Transverse colon (tissue), 4 donors: ENCODE data around the gene NADK2. TPM values are rescaled to one million over a fixed set of nuclear protein-coding genes. Genes with fewer than 3 reads are reported as not detected.

Source experiments
- DNase-seq: peaks from one replicate; pipeline ENCODE4 v3.0.0-alpha.2; 2019
- H3K27ac ChIP-seq, 4 donors: fragments of 200-600 bp; sonication (generic); 2 replicates each; pipeline ENCODE4 v1.5.1; 2016 to 2018; ENCODE audit warnings: inconsistent platforms in 4 of 4
- H3K27me3 ChIP-seq: fragments of 200-600 bp; sonication (generic); 2 replicates; pipeline ENCODE4 v1.5.1; 2017; ENCODE audit warnings: inconsistent platforms
- H3K36me3 ChIP-seq, 4 donors: fragments of 200-600 bp; sonication (generic); 2 replicates each; pipeline ENCODE4 v1.5.1; 2017 to 2019; ENCODE audit warnings: inconsistent platforms in 4 of 4
- H3K4me1 ChIP-seq, 4 donors: fragments of 200-600 bp; sonication (generic); 2 replicates each; pipeline ENCODE4 v1.5.1; 2017 to 2020; ENCODE audit warnings: inconsistent platforms in 4 of 4
- H3K4me3 ChIP-seq, 4 donors: fragments of 200-600 bp; sonication (generic); 1 replicate in 1 of 4; 2 replicates in 3 of 4; pipeline versions ENCODE4 v1.5.1 to v1.6.1; 2017 to 2019; ENCODE audit warnings: inconsistent platforms in 4 of 4
- H3K9me3 ChIP-seq, 2 donors: fragments of 200-600 bp; sonication (generic); 2 replicates each; pipeline ENCODE4 v1.5.1; 2017 to 2019; ENCODE audit warnings: inconsistent platforms in 2 of 2
- CTCF ChIP-seq, 5 experiments: fragments of 200-600 bp in 3 of 5; fragments of 450-650 bp in 2 of 5; sonication (generic) in 3 of 5; IDR thresholded peaks; 1 replicate in 2 of 5; 2 replicates in 3 of 5; pipeline ENCODE4 v1.5.1; 2016 to 2017; ENCODE audit warnings: antibody characterized with exemption in 5 of 5, inconsistent platforms in 3 of 5, mild to moderate bottlenecking in 2 of 5, moderate library complexity in 1 of 5
- EP300 ChIP-seq: sonication (generic); formaldehyde crosslinking; IDR thresholded peaks from one replicate; pipeline ENCODE4 v1.6.1; 2017; ENCODE audit warnings: antibody characterized with exemption, low read depth
- POLR2A ChIP-seq: fragments of 450-650 bp; IDR thresholded peaks from one replicate; pipeline ENCODE4 v1.6.1; 2016; ENCODE audit warnings: antibody characterized with exemption, mild to moderate bottlenecking, moderate library complexity
- POLR2AphosphoS5 ChIP-seq, 3 donors: sonication (generic); formaldehyde crosslinking; IDR thresholded peaks; one replicate each; pipeline ENCODE4 v1.6.1; 2016; ENCODE audit warnings: antibody characterized with exemption in 3 of 3
- WGBS, 2 donors: methylation state at CpG; one replicate each; pipeline ENCODE4 v1.1.5; 2018; ENCODE audit warnings: low coverage in 1 of 2; 5-methylcytosine and 5-hydroxymethylcytosine counted together
- in situ Hi-C, 4 donors: fragments of 200-750 bp; cut with MboI; loops; one replicate each; pipeline versions ENCODE4 v1.15.0 to v1.15.1; 2017; ENCODE audit warnings: low sequenced_read_pairs in 3 of 4, low pct_ligation_motif_present in 1 of 4, low pct_unique_long_range_greater_than_20kb in 1 of 4
- intact Hi-C: fragments of 100-400 bp; cut with DNase I; formaldehyde crosslinking; loops from one replicate; pipeline ENCODE4 v1.15.1; 2023; ENCODE audit warnings: low total_unique reads
- total RNA-seq, 4 donors: library from RNA; depleted of rRNA; stranded (reverse); fragments of >200 nt; gene quantifications; one replicate each; pipeline ENCODE4 v1.1.0, GENCODE V29; 2016

The NADK2 gene
- total RNA-seq, 4 donors from 2014 or later = 14.6 to 31.4 (median 22.4) TPM

- TF ChIP-seq EP300 (no peak), POLR2AphosphoS5 (IDR thresholded peaks at IDR 0.05) (no peak), CTCF (IDR thresholded peaks at IDR 0.05) (no peak), POLR2A (no peak)
- WGBS, 2 donors = 60 to 81% methylated on average over 3 of the region's 3 CpGs
- Histone ChIP-seq H3K9me3 (no peaks in the 10 kb centered on the region), H3K4me1 (no peaks in the 10 kb centered on the region), H3K27ac (no peak overlapping the region), H3K27me3 (no peaks in the 10 kb centered on the region), H3K36me3 (no peaks in the 10 kb centered on the region), H3K4me3 (no peak overlapping the region)
- intact Hi-C loops = no loop called here
- no peak for DNase-seq
- in situ Hi-C loops = no loop called here
Measured at GRCh38 chr5:36279054-36279698, 37.5 kb upstream of the NADK2 start.

- no peak for DNase-seq
- H3K27ac ChIP-seq = no peak overlapping the region
- TF ChIP-seq CTCF (IDR thresholded peaks at IDR 0.05) (no peak), POLR2AphosphoS5 (IDR thresholded peaks at IDR 0.05) (no peak), POLR2A (no peak), EP300 (no peak)
- peaks cover 0 to 4% (median 0%) of the 10 kb centered on the region in 4 donors for H3K4me1 ChIP-seq
- H3K27me3 ChIP-seq = no peaks in the 10 kb centered on the region
- no peaks in the 10 kb centered on the region for H3K9me3 ChIP-seq
- in situ Hi-C loops (no loop called here), intact Hi-C loops (no loop called here)
- 63 to 72% methylated on average over 3 to 5 of the region's 5 CpGs for WGBS, 2 donors
- no peaks in the 10 kb centered on the region for H3K36me3 ChIP-seq
- no peak overlapping the region for H3K4me3 ChIP-seq
Measured at GRCh38 chr5:36277521-36278176, 35.9 kb upstream of the NADK2 start.

GRCh38 chr5:36276864-36277263 is 35.1 kb upstream of the NADK2 start:
- Histone ChIP-seq H3K4me1 (peaks cover 0 to 4% (median 0%) of the 10 kb centered on the region in 4 donors), H3K9me3 (no peaks in the 10 kb centered on the region), H3K27me3 (no peaks in the 10 kb centered on the region), H3K4me3 (no peak overlapping the region), H3K27ac (no peak overlapping the region), H3K36me3 (no peaks in the 10 kb centered on the region)
- TF ChIP-seq CTCF (IDR thresholded peaks at IDR 0.05) (no peak), POLR2AphosphoS5 (IDR thresholded peaks at IDR 0.05) (no peak), EP300 (no peak), POLR2A (no peak)
- intact Hi-C loops = no loop called here
- in situ Hi-C loops = no loop called here
- DNase-seq = no peak

GRCh38 chr5:36273809-36274526 is 32.2 kb upstream of the NADK2 start:
- no peak overlapping the region for H3K27ac ChIP-seq
- H3K27me3 ChIP-seq = no peaks in the 10 kb centered on the region
- intact Hi-C loops = no loop called here
- no peaks in the 10 kb centered on the region for H3K36me3 ChIP-seq
- DNase-seq = no peak
- no peak overlapping the region for H3K4me3 ChIP-seq
- peaks cover 0 to 4% (median 0%) of the 10 kb centered on the region in 4 donors for H3K4me1 ChIP-seq
- TF ChIP-seq CTCF (IDR thresholded peaks at IDR 0.05) (no peak), POLR2AphosphoS5 (IDR thresholded peaks at IDR 0.05) (no peak), EP300 (no peak), POLR2A (no peak)
- H3K9me3 ChIP-seq = no peaks in the 10 kb centered on the region
- in situ Hi-C loops = loop anchor here in 1 of 4 donors (25.0 kb wide), 1 partner anchor 413 kb away; no protein-coding TSS in a partner anchor
- WGBS, 2 donors = 70 to 78% methylated on average over 6 of the region's 6 CpGs
